H1 (cell line): Measurements from ENCODE around the gene ASIC5.

Experiments
- CBX8 ChIP-seq: fragments of 300-800, 300-1000 bp; sonication (generic); IDR thresholded peaks from 2 replicates; pipeline ENCODE4 v1.7.1; 2016; ENCODE audit warnings: low read depth, low read length, borderline replicate concordance
- EP300 ChIP-seq, 2 experiments: IDR thresholded peaks; 1 replicate in 1 of 2; 2 replicates in 1 of 2; pipeline ENCODE4 v1.6.1; 2011 to 2012; ENCODE audit warnings: low read depth in 2 of 2, low read length in 2 of 2, mild to moderate bottlenecking in 2 of 2, borderline replicate concordance in 1 of 2, inconsistent platforms in 1 of 2, moderate library complexity in 1 of 2
- HDAC6 ChIP-seq: IDR thresholded peaks from one replicate; pipeline ENCODE4 v1.7.1; 2012; ENCODE audit warnings: low read depth, mild to moderate bottlenecking, inconsistent platforms, low read length, moderate library complexity
- JUND ChIP-seq: IDR thresholded peaks from 2 replicates; pipeline ENCODE4 v1.6.1; 2011; ENCODE audit warnings: mild to moderate bottlenecking, improper control_type of control experiment, low read length
- POLR2A ChIP-seq, 2 experiments: IDR thresholded peaks; 1 replicate in 1 of 2; 2 replicates in 1 of 2; pipeline ENCODE4 v1.6.1; 2011; ENCODE audit warnings: low read depth in 2 of 2, low read length in 2 of 2, mild to moderate bottlenecking in 2 of 2; ENCODE audit errors: control extremely low read depth in 1 of 2
- SP2 ChIP-seq: IDR thresholded peaks from 2 replicates; pipeline ENCODE4 v1.6.1; 2012; ENCODE audit warnings: mild to moderate bottlenecking, low read length, inconsistent platforms
- TCF12 ChIP-seq: IDR thresholded peaks from 2 replicates; pipeline ENCODE4 v1.6.1; 2011; ENCODE audit warnings: low read depth, mild to moderate bottlenecking, low read length
- TF ChIP-seq, protein P1 (sequence below): IDR thresholded peaks from 2 replicates; pipeline ENCODE4 v1.6.1; 2012; ENCODE audit warnings: inconsistent platforms
- TF ChIP-seq, protein P2 (sequence below): IDR thresholded peaks from 2 replicates; pipeline ENCODE4 v1.6.1; 2011; ENCODE audit warnings: low read length, improper control_type of control experiment

GRCh38 chr4:155914782-155915181 lies 48.7 kb upstream of the ASIC5 start:
- TF ChIP-seq POLR2A (IDR thresholded peaks at IDR 0.05; ENCODE audit: control extremely low read depth in 1 of 2, low read depth in 2 of 2, low read length in 2 of 2) (no peak), CBX8 (no peak), JUND (no peak), SP2 (no peak), TCF12 (no peak), EP300 (IDR thresholded peaks at IDR 0.05; ENCODE audit: borderline replicate concordance in 1 of 2, low read depth in 2 of 2, low read length in 2 of 2) (no peak), HDAC6 (no peak)
- TF ChIP-seq, protein P1, sequence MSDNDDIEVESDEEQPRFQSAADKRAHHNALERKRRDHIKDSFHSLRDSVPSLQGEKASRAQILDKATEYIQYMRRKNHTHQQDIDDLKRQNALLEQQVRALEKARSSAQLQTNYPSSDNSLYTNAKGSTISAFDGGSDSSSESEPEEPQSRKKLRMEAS = no peak
- TF ChIP-seq, protein P2, sequence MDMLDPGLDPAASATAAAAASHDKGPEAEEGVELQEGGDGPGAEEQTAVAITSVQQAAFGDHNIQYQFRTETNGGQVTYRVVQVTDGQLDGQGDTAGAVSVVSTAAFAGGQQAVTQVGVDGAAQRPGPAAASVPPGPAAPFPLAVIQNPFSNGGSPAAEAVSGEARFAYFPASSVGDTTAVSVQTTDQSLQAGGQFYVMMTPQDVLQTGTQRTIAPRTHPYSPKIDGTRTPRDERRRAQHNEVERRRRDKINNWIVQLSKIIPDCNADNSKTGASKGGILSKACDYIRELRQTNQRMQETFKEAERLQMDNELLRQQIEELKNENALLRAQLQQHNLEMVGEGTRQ = no peak
